IMR-90 (cell line): ENCODE results near the gene ABCD1. TPM values are rescaled to one million over a fixed set of nuclear protein-coding genes. Genes with fewer than 3 reads are reported as not detected.
"Not testable (repeated sequence)": the region's sequence is repeated elsewhere in the genome, so short reads cannot be mapped to it uniquely, and the experiment has no call there.

ENCODE experiments used
- ATAC-seq: fragments of 200-7000 bp; cut with Tn5 transposase; 2 replicates; pipeline ENCODE4 v1.9.1; 2020; ENCODE audit warnings: low read depth, mild to moderate bottlenecking, moderate library complexity
- BruUV-seq: library from RNA; stranded (reverse); fragments of 400-500 nt; replicated peaks from 2 replicates; lab custom pipeline; 2021; lab: Mats Ljungman, UMichigan
- CTCF ChIA-PET: fragments of 300-600 bp; formaldehyde crosslinking; extraction: SDS; loops from one replicate; lab custom pipeline; 2021; ENCODE audit warnings: antibody characterized with exemption; lab: Yijun Ruan, JAX
- POLR2A ChIA-PET: fragments of 300-600 bp; sonication (Branson Sonifier 250); formaldehyde crosslinking; loops from one replicate; lab custom pipeline; 2022; ENCODE audit warnings: antibody characterized with exemption; ENCODE audit not compliant: unreplicated experiment; lab: Charles Lee
- DNase-seq: peaks from one replicate; pipeline ENCODE4 v3.0.0; 2013
- H2AFZ ChIP-seq: replicated peaks from 2 replicates; pipeline ENCODE3; 2013; ENCODE audit warnings: low read length, mild to moderate bottlenecking; ENCODE audit not compliant: poor library complexity
- H2AK5ac ChIP-seq: 2 replicates; pipeline ENCODE4 v1.6.1; 2013; ENCODE audit warnings: low read depth, low read length, inconsistent platforms
- H2AK9ac ChIP-seq: replicated peaks from 2 replicates; pipeline ENCODE3; 2013; ENCODE audit warnings: mild to moderate bottlenecking, low read depth, low read length, moderate library complexity; ENCODE audit not compliant: poor library complexity
- H2BK120ac ChIP-seq: 2 replicates; pipeline ENCODE4 v1.6.1; 2013; ENCODE audit warnings: low read depth, low read length, inconsistent platforms
- H2BK15ac ChIP-seq: 3 replicates; pipeline ENCODE4 v1.6.1; 2013; ENCODE audit warnings: low read depth, low read length, inconsistent platforms
- H2BK20ac ChIP-seq: 2 replicates; pipeline ENCODE4 v1.6.1; 2013; ENCODE audit warnings: low read depth, mild to moderate bottlenecking, inconsistent platforms, low read length, moderate library complexity
- H2BK5ac ChIP-seq: 2 replicates; pipeline ENCODE4 v1.6.1; 2013; ENCODE audit warnings: mild to moderate bottlenecking, low read depth, low read length, inconsistent platforms; ENCODE audit not compliant: poor library complexity, severe bottlenecking
- H3K14ac ChIP-seq: replicated peaks from 2 replicates; pipeline ENCODE4 v1.6.1; 2013; ENCODE audit warnings: low read depth, low read length, inconsistent platforms
- H3K18ac ChIP-seq: 2 replicates; pipeline ENCODE4 v1.6.1; 2013; ENCODE audit warnings: low read depth, low read length, control low read depth
- H3K23ac ChIP-seq: 2 replicates; pipeline ENCODE4 v1.6.1; 2013; ENCODE audit warnings: low read depth, low read length, inconsistent platforms
- H3K27ac ChIP-seq: 2 replicates; pipeline ENCODE4 v1.5.1; 2013; ENCODE audit warnings: mild to moderate bottlenecking, control low read depth, low read length; ENCODE audit not compliant: insufficient read depth
- H3K27me3 ChIP-seq: 2 replicates; pipeline ENCODE4 v1.6.1; 2013; ENCODE audit warnings: low read length; ENCODE audit not compliant: control insufficient read depth, insufficient read depth
- H3K36me3 ChIP-seq: 2 replicates; pipeline ENCODE4 v1.6.1; 2013; ENCODE audit warnings: low read length, mixed read lengths; ENCODE audit not compliant: control insufficient read depth, insufficient read depth
- H3K4ac ChIP-seq: 2 replicates; pipeline ENCODE4 v1.6.1; 2013; ENCODE audit warnings: low read depth, low read length, inconsistent platforms
- H3K4me1 ChIP-seq: 2 replicates; pipeline ENCODE4 v1.6.1; 2013; ENCODE audit warnings: low read length, mixed read lengths; ENCODE audit not compliant: control insufficient read depth, insufficient read depth
- H3K4me2 ChIP-seq: 2 replicates; pipeline ENCODE4 v1.6.1; 2013; ENCODE audit warnings: low read depth, mild to moderate bottlenecking, control low read depth, low read length, moderate library complexity
- H3K4me3 ChIP-seq: 2 replicates; pipeline ENCODE4 v1.5.1; 2013; ENCODE audit warnings: low read depth, mild to moderate bottlenecking, control low read depth, low read length, moderate library complexity; ENCODE audit not compliant: insufficient read depth
- H3K56ac ChIP-seq: 2 replicates; pipeline ENCODE4 v1.6.1; 2013; ENCODE audit warnings: low read length, inconsistent platforms; ENCODE audit not compliant: insufficient read depth; ENCODE audit errors: extremely low read depth
- H3K79me1 ChIP-seq, 2 experiments: 2 replicates each; pipeline ENCODE4 v1.6.1; 2013; ENCODE audit warnings: low read length in 2 of 2, inconsistent platforms in 1 of 2, low read depth in 1 of 2
- H3K9ac ChIP-seq: 2 replicates; pipeline ENCODE4 v1.6.1; 2013; ENCODE audit warnings: low read depth, low read length, control low read depth
- H3K9me1 ChIP-seq: 2 replicates; pipeline ENCODE4 v1.6.1; 2013; ENCODE audit warnings: low read length, inconsistent platforms; ENCODE audit not compliant: insufficient read depth
- H3K9me3 ChIP-seq: 2 replicates; pipeline ENCODE4 v1.6.1; 2013; ENCODE audit warnings: low read length; ENCODE audit not compliant: control insufficient read depth, insufficient read depth
- H4K20me1 ChIP-seq: 2 replicates; pipeline ENCODE4 v1.6.1; 2013; ENCODE audit warnings: low read length, inconsistent platforms; ENCODE audit not compliant: insufficient read depth
- H4K5ac ChIP-seq: 2 replicates; pipeline ENCODE4 v1.6.1; 2013; ENCODE audit warnings: mild to moderate bottlenecking, low read depth, low read length, control low read depth
- H4K8ac ChIP-seq, 2 experiments: 2 replicates each; pipeline ENCODE4 v1.6.1; 2013; ENCODE audit warnings: low read depth in 2 of 2, low read length in 2 of 2, control low read depth in 1 of 2, inconsistent platforms in 1 of 2
- H4K91ac ChIP-seq: 2 replicates; pipeline ENCODE4 v1.6.1; 2013; ENCODE audit warnings: low read depth, low read length, inconsistent platforms; ENCODE audit not compliant: insufficient read depth
- WGBS, 2 experiments: methylation state at CpG; one replicate each; pipeline versions ENCODE4 v1.1.5 to v1.1.7; 2013; ENCODE audit warnings: missing lambda C conversion rate in 2 of 2; ENCODE audit not compliant: insufficient read length in 1 of 2; ENCODE audit errors: extremely low coverage in 2 of 2; 5-methylcytosine and 5-hydroxymethylcytosine counted together
- dilution Hi-C: fragments of 300-500 bp; cut with HindIII; formaldehyde crosslinking; loops from one replicate; pipeline ENCODE4 v1.14.3; 2018; ENCODE audit warnings: low sequenced_read_pairs; ENCODE audit not compliant: unreplicated experiment
- in situ Hi-C: fragments of 300-500 bp; cut with MboI; formaldehyde crosslinking; loops from 3 replicates; pipeline ENCODE4 v1.14.3; 2019; ENCODE audit warnings: low sequenced_read_pairs, inconsistent platforms, mixed read lengths
- intact Hi-C: fragments of 100-400 bp; cut with micrococcal nuclease; formaldehyde crosslinking; loops from 2 replicates; pipeline ENCODE4 v1.10.0; 2022
- polyA plus RNA-seq, 3 experiments: library from polyadenylated mRNA; depleted of rRNA; stranded (reverse); fragments of >200 nt; gene quantifications; 2 replicates each; pipeline ENCODE4 v1.2.3, GENCODE V29; 2012; ENCODE audit warnings: low replicate concordance in 1 of 3
- total RNA-seq: library from RNA; depleted of rRNA; stranded (reverse); fragments of >200 nt; gene quantifications from 2 replicates; pipeline ENCODE4 v1.2.3, GENCODE V29; 2012

Gene ABCD1
- total and polyA plus RNA-seq, 2 of the 4 experiments (the other 2 are of a cell fraction) = 4.3 to 7.0 TPM

DNA sequence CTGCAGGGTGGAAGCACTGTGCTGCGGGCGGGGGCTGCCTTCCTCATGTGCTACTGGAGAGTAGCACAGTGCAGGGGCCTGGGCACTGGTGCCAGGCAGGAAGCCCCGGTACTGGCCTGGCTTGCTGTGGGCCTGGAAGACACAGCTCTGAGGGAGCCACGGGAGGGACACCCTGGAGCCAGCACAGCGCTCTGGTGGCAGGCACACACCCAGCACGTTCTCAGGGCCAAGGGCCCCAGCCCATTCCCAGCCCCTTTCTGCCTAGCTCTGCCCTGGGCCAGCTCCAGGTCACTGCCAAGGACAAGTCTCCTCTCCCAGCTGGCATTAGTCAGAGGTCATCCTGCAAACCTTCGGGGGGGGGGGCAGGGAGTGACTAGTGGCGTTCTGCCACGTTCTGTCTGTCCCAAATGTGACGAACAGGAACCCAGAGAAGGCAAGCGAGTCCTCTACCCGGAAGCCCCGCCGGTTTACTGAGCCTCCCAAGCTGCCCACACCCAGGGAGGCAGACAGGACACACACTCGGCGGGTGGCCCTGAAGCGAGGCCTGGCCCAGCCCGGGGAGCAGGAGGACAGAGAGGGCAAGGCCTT, 24.8 kb upstream of the ABCD1 start:
- H2BK120ac ChIP-seq, H3K4me2 ChIP-seq, intact Hi-C loops, H4K91ac ChIP-seq, H3K14ac ChIP-seq, DNase-seq, H3K27ac ChIP-seq, H4K5ac ChIP-seq, H3K4me1 ChIP-seq, H3K4me3 ChIP-seq, H2BK5ac ChIP-seq, H2AFZ ChIP-seq, H2BK15ac ChIP-seq, H3K79me1 ChIP-seq, H2AK5ac ChIP-seq, H3K56ac ChIP-seq, ATAC-seq, H3K27me3 ChIP-seq, H4K8ac ChIP-seq, H3K18ac ChIP-seq, H3K4ac ChIP-seq, H4K20me1 ChIP-seq, H2AK9ac ChIP-seq, H3K9me3 ChIP-seq, in situ Hi-C loops, H2BK20ac ChIP-seq, dilution Hi-C loops, H3K23ac ChIP-seq, H3K9me1 ChIP-seq, BruUV-seq, H3K9ac ChIP-seq, POLR2A ChIA-PET: not testable (repeated sequence)
- WGBS, 2 experiments = 74% methylated on average over 10 of the region's 18 CpGs; no CpG with 5 or more reads in 1 of the 2 experiments
- H3K36me3 ChIP-seq = peaks cover 19% of the 10 kb centered on the region
- CTCF ChIA-PET = interaction anchor here (1.4 kb wide), 1 partner anchor 9 kb away, joined by 3 read pairs; no protein-coding TSS in a partner anchor
